Stimulated activated CD4-positive, alpha-beta T cell treated with anti-CD3 and anti-CD28 coated beads, Interleukin-4, amount 100 ng/mL, for 48 hours (primary cell): ENCODE results near the gene KBTBD12.
"Not testable (repeated sequence)": the region's sequence is repeated elsewhere in the genome, so short reads cannot be mapped to it uniquely, and the experiment has no call there.

Experiments
- DNase-seq, 2 donors: peaks; one replicate each; pipeline ENCODE4 v3.0.0-alpha.2; 2020; ENCODE audit warnings: low read depth in 2 of 2

Gene KBTBD12

DNA sequence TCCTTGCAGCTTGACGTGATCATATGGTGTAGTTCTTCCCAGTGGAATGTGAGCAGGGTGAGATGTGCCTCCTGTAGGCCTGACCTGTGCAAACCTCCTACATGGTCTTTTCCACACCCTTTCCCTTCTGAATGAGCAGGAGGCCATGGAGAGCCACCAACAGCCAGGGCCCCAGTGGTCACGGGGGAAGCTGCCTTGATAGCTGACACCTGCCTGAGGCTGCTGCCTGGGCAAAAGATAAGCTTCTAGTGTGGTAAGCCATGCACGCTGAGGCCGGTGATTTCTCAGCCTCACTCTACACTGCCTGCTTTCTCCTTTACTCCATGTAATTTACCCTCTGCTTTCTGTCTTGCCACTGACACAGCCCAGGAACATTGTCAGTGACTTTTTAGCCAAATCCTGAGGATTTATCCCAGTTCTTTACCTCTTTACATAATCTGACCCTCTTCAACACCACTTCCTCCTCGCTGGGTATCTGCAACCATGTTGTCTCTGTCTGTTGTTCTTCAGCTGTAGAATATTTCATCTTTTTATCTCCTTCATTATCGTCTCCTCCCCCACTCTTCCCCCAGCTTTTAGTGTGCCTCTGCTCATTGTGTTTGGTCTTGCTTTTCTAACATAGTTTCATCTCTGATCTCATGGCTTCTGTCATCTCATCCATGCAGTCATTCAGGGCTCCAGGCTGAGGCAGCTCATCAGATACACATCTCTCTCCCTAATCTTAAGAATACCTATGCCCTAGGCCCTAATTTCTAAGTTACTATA, 11.2 kb upstream of the KBTBD12 start:
- DNase-seq: no peak

DNA sequence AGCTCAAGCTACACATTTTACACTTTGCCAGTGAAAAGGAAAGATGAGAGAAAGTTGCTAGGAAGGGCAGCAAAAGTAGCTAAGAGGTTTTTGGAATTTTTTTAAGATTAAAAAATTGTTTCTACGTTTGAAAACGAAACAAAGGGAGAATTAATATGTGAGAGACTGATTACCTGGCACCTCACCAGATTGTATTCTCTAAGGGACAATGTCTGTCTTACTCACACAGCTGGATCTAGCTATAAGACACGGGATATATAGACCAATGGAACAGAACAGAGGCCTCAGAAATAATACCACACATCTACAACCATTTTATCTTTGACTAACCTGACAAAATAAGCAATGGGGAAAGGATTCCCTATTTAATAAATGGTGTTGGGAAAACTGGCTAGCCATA, 9.5 kb upstream of the KBTBD12 start:
- DNase-seq: no peak

DNA sequence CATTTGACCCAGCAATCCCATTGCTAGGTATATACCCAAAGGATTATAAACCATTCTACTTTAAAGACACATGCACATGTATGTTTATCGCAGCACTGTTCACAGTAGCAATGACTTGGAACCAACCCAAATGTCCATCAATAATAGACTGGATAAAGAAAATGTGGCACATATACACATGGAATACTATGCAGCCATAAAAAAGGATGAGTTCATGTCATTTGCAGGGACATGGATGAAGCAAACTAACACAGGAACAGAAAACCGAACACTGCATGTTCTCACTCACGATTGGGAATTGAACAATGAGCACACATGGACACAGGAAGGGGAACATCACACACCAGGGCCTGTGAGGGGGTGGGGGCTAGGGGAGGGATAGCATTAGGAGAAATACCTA, 8.4 kb upstream of the KBTBD12 start:
- DNase-seq: not testable (repeated sequence)

DNA sequence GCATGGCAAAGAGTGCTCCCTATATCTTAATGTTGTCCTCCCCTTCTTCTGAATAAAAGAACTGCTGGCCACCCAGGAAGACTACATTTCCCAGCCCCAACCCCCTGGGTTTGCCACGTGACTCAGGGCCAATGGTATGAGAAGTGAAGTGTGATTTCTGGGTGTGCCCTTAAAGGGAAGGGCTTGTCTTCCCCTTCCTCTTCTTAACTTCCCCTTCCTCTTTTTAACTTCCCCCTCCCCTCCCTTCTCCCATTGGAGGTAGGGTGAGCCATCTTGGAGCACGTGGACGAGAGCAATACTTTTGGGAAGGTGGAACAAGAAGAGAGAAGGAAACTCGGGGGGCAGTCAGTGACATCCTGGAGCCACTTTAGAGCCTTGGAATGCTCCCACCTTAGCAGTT, 6.8 kb upstream of the KBTBD12 start:
- DNase-seq: no peak

DNA sequence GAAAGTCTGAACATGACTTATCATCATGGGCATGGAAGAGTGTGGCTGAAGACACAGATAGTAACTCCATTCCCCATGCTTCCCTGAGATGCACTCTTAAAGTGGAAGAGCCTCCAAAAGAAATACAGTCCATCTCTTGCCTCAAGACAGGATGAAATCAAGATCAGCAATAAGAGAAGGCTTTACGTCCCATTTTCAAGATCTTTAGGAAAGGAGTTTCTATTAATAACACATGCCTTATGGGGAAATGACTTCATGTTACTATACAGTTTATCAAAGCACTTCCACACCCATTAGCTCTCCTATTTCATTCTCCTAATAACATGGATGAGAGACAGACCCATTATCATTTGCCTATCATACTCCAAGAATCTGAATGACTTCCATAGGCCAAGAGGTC, 6.1 kb upstream of the KBTBD12 start:
- DNase-seq: no peak

DNA sequence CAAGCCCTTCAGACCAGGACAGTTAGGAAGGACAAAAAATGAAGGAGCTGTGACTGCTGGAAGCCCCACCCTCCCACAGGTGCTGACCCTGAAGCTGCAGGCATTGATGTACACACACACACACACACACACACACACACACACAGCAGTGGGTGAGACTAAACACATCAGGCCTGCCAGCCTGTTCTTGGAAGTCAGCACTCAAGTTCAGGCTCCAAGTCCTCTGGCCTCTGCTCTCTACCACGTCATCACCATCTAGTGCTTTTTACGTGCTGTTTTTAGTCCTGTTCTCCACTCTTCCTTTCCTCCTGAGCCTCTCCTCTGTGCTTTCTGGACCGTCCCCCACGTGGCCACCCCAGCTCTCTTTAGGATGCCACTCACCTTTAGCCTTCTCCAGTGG, 5.4 kb upstream of the KBTBD12 start:
- no peak for DNase-seq

DNA sequence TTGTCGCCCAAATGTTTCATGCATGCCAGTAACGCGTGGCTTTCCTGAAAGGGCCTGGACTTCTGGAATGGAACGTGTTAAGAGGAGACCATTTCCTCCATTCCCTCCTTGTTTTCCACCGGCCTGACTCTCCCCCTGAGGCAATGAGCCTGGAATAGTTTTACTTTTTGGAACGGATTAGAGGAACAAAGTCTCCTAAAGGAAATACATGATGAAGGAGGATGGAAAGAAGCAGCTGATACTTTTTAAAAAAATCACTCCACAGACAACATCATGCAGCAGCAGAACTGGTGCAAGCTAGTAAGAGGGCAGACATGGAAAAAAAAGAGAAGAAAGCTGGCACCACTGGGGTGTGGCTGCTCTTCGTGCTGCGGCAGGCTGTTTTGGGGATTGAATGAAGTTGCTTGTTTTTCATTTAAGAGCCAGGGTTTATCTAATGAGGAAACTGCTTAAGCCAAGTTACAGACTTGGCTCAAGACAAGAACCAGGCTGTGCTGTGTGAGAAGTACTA, 3.6 kb upstream of the KBTBD12 start:
- no peak for DNase-seq

DNA sequence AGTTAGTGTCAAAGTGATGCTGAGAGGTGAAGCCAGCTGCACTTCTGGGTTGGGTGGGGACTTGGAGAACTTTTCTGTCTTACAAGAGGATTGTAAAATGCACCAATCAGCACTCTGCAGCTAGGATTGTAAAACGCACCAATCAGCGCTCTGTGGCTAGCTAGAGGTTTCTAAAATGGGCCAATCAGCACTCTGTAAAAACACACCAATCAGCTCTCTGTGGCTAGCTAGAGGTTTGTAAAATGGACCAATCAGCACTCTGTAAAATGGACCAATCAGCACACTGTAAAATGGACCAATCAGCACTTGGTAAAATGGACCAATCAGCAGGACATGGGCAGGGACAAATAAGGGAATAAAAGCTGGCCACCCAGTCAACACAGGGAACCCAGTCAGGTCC, 1.2 kb upstream of the KBTBD12 start:
- not testable (repeated sequence) for DNase-seq

DNA sequence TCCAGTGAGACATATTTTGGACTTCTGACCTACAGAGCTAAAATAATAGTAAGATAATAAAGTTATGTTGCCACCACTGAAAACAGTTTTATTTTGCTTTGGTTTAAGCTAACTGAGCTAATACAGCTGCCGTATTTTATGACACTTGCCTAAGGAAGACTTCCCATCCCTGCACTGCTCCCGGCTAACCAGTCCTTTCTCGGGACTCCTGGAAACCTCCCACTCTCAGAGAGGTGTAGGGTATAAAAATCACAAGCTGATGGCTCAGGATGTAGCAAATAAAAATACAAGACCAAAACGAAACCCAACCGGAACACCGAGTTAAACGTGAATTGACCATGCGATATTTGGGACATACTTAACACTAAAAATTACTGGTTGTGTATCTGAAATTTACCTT, 448 bp upstream of the KBTBD12 start:
- no peak for DNase-seq

DNA sequence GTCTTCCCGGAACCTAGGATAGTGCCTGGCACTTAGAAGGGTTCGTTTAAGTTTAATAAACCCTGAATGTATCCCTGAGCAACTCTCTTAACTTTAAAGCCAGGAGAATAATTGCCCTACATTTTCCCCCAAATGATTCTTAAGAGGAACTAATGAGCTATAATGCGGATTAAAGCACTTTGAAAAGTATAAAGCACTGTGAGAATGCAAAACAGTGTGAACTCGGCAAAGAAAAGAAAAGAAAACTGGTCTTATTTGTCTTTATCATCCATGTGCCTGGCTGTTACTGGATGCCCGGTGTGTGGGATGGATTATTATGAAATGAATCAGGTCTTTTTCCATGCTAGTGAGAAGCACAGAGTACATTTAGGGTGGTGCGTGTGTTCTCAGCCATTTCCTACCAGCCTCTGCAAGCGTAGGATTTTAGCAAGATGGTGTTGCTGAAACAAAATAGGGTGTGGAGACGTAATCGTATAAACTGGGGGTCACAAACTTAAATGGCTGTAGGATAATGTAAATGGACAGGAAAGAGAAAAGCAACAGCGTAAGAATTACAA, 983 bp downstream of the KBTBD12 start:
- no peak for DNase-seq

DNA sequence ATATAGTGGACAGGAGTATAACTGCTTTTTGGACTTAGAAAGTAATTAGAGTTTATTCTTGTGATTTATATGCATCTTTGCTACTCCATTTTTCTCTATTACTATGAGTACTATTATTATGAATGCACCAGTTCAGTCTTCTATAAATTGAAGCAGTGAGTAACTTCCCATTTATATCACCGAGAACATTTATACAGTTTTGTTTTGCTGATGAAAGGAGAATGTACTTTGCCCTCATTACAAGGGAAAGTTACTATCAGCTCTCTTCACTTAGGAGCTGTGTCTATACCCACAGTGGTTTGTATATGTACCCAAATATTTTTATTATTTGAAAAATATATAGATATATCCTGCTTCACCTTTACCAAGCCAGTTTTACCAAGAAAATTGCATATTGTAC, 5.7 kb downstream of the KBTBD12 start:
- DNase-seq: no peak

DNA sequence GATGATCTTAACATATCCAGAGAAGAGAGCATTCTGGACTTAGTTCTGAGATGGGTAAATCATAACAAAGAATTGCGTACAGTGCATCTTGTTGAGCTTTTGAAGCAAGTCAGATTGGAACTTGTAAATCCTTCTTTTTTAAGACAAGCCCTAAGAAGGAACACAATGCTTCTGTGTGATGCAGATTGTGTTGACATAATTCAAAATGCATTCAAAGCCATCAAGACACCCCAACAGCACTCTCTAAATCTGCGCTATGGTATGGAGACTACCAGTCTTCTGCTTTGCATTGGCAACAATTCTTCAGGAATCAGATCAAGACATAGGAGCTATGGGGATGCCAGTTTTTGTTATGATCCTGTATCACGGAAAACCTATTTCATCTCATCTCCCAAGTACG, 8.6 kb downstream of the KBTBD12 start:
- no peak for DNase-seq

DNA sequence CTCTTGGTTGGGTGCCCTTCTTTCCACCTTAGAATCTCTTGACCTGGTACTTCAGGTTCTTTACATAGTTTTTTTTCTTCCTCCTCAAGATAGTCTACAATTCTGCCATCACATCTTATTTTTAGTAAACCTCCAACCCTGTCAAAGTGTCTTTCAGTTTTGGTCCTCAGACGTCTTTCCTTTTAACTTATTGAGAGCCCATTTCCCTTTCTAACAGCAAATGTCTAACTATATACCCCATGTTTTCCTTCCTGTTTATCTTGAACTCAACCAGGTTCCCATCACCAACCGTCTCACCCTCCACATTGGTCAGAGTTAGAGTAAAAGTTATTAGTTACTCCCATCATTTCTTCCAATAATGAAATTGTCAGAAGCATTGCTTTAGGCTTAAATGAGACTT, 10.4 kb downstream of the KBTBD12 start:
- DNase-seq: no peak

DNA sequence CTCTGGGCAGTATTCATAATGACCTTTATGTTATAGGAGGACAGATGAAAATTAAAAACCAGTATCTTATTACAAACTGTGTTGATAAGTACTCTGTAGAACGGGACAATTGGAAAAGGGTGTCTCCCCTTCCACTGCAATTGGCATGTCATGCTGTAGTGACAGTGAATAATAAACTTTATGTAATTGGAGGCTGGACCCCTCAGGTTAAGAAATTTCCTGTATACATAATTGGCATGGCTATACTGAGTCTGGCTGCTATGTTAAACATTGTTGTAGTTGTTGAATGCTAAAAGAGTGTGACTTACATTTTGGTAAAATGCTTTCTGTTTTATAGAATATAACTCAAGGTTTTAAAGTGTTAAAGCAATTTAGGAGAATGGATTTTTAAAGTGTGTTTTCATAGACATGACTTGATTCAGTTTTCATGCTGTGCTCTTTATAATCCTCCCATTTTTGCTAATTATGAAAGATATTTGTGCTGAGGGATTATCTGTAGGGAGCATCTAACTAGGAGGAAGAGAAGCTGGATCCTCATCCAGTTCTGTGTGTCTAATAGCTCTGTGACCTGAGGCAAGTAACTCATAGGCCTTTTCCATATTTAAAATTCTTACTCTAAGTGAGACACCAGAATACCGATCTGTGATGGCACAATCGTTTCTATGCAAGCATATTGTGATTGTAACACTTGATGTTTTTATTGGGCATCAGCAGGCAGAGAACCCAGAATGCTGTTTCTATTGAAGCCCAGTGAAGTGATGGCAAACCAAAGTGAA, 13.0 kb downstream of the KBTBD12 start:
- DNase-seq: no peak

DNA sequence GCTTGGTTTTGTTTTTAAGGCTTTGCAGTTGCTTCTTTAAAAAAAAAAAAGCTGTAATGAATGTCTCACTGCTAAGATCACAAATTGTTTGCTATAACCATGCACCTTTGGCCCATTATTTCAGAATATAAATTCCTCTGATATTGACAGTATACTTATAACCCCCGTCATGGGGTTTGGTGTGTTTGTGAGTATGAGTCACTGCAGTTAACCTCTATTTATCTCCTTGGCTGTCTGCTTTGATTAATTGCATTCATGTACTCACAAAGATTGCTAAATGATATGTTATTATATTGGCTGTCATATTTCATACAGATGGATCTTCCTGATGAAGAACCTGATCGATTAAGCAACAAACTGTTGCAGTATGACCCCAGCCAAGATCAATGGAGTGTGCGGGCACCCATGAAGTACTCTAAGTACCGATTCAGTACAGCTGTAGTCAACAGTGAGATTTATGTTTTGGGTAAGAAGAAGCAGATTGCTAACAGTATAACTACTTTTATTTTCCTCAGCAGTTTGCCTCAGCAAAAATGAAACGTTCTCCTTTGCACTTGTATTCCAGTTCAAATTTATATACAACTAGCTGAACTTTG, 14.9 kb downstream of the KBTBD12 start:
- DNase-seq: no peak

DNA sequence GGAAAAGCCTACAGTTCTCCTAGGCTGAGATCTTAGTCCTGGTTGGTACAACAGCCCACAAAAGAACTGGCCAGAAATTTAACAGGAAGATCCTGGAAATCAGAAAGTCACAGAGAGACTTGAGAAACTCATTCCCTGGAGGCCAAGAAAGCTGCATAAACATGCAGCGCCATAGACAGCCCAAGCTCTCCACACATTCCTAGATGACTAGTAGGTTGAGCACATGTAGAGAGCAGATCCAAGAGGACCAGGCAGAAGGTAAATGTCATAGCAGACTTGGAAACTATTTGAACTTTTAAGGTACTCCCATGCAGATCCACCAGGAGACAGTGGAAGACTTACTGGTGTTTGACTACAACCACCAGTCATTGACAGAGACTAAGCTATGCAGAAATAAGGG, 18.4 kb downstream of the KBTBD12 start:
- no peak for DNase-seq

DNA sequence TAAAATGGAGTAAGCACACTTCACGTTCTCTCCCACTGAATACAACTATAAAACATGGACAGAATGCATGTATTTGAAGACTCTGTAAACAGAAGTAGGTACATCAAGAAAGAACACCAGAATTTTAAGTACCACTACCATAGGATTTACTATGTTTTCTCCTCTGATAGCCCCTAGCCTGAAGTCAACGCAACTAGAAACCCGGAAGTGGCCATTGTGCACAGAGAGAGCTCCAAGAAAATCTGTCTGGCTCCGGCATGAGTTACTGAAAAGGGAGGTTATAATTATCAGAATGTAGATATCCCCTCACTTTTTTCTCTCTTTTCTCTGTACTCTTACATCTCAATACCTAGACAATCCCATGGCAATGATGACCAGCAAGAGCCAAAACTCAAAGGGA, 23.8 kb downstream of the KBTBD12 start:
- no peak for DNase-seq

DNA sequence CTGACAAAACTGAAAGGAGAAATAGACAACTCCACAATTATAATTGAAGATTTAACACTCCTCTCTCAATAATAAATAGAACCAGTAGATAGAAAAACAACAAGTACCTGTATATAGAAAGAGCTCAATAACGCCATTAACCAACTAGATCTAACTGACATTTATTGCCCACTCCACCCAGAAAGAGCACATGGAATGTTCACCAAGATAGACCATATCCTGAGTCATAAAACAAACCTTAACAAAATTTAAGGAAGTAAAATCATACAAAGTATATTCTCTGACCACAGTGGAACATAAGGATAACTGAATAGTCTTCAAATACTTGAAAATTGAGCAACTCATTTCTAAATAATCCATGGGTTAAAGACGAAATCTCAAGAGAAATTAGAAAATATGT, 25.1 kb downstream of the KBTBD12 start:
- DNase-seq: no peak

DNA sequence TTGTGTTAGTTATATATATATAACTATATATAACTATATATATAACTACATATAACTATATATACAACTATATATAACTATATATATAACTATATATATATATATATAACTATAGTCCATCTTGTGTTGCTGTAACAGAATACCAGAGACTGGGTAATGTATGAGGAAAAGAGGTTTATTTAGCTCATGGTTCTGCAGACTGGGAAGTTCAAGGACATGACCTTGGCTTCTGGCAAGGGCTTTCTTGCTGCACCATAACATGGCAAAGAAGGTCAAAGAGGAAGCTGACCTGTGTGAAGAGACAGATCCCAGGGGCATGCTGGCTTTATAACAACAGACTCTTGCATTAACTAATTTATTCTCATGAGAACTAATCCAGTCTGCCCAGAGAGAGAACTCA, 27.6 kb downstream of the KBTBD12 start:
- DNase-seq: no peak

DNA sequence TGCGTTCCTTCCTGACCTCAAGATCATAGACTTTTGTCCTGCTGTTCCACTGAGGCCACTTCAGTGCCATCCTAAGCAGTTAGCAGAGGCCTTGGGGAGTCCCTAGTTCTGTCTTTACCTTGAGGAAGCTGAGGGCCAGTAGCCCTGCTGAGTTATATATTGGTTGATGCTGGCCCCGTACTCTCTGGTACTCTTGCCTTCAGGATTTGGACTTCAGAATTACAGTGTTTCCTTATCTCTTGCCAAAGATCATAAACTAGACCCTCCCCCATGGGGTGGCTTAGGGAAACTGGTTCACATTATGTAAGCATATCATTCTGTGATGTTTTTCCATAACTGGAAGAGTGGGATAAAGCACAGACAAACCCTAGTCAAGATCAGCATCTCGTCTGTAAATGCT, 33.2 kb downstream of the KBTBD12 start:
- no peak for DNase-seq

DNA sequence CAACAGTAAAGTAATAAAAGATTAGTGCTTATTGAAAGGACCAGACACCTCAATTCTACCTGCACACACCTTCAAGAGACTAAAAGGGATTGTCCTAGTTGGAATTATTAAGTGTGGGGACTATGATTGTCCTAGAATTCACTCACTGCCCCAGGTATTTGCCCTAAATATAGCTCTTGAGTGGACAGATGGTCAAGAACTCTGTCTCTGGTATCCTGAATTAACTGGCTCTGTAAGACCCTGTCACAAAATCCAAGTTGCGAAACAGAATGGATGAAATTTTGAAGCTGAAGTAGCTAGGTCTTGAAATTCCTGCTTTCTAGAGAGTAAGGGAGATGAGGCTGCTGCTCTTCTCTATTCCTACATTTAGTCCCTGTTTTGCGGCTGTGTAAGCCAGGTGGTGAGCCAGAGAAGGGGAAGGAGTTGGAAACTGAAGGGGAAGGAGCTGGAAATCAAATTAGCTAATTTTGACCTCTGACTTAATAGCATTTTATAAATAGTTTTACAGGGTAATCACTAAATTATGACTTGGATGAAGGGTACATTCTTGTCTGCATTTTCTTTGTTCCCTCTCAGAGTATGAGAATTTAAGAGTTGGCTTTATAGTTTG, 34.5 kb downstream of the KBTBD12 start:
- DNase-seq: no peak

DNA sequence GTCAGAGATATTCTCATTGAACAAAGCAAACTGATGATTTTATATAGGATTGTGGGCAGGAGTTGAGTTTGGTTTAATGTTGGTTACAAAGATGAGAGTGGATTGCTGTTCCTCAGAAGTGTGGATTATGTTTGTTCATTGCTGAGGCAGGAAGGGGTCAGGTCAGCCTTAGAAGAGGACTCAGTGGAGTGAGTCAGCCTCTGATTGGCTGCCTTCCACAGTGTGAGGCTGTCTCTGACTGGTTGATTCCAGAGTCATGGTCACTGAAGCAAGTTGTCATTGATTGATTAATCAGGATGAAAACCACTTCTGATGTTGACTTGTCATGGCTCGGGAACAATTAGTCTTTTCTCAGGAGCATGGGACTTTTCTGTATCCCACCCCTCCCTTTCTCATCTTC, 36.2 kb downstream of the KBTBD12 start:
- DNase-seq: no peak
